ENCODE data around the gene CBR3. TPM values are rescaled to one million over a fixed set of nuclear protein-coding genes. Genes with fewer than 3 reads are reported as not detected.

The CBR3 gene
- total and polyA plus RNA-seq, 2 of the 4 experiments (the other 2 are of a cell fraction): 13.4 to 15.4 TPM

DNA sequence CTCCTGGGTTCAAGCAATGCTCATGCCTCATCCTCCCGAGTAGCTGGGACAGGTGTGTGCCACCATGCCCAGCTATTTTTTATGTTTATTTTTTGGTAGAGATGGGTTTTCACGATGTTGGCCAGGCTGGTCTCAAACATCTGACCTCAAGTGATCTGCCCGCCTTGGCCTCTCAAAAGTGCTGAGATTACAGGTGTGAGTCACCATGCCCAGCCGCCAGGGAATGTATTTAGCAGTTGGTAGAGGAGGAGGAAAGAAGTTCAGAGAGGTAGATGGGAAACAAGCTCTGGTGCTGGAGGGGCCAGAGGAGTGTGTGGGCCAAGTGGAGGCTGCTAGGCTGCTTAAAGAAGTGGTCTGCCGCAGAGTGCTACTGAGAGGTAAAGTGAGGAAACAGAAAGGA lies 27.8 kb downstream of the CBR3 start:
- no peak overlapping the region for H4K5ac ChIP-seq (ENCODE audit: low read depth, low read length)
- no peaks in the 10 kb centered on the region; the same call in 1 of the 2 replicates for H4K20me1 ChIP-seq (ENCODE audit: insufficient read depth, low read length)
- H2AFZ ChIP-seq (replicated peaks; ENCODE audit: low read length, poor library complexity): no peak overlapping the region
- no peaks in the 10 kb centered on the region for H3K27me3 ChIP-seq (ENCODE audit: control insufficient read depth, insufficient read depth, low read length)
- WGBS, 2 experiments (ENCODE audit: extremely low coverage in 2 of 2, insufficient read length in 1 of 2): 95% methylated on average over 3 of the region's 5 CpGs; no CpG with 5 or more reads in 1 of the 2 experiments
- H3K23ac ChIP-seq (ENCODE audit: low read depth, low read length): no peak overlapping the region
- no peaks in the 10 kb centered on the region for H3K9me3 ChIP-seq (ENCODE audit: control insufficient read depth, insufficient read depth, low read length)
- H2AK9ac ChIP-seq (replicated peaks; ENCODE audit: low read depth, low read length, poor library complexity): no peak overlapping the region
- DNase-seq (no peak), ATAC-seq (ENCODE audit: low read depth) (no peak)
- H2AK5ac ChIP-seq (ENCODE audit: low read depth, low read length): no peak overlapping the region
- H2BK15ac ChIP-seq (ENCODE audit: low read depth, low read length): no peak overlapping the region
- in situ Hi-C loops (cut with MboI; ENCODE audit: low sequenced_read_pairs): no loop called here
- no peak overlapping the region; the same call in 1 of the 2 replicates for H3K14ac ChIP-seq (replicated peaks; ENCODE audit: low read depth, low read length)
- POLR2A ChIA-PET (ENCODE audit: unreplicated experiment): no interaction called here
- H3K9me1 ChIP-seq (ENCODE audit: insufficient read depth, low read length): peaks cover 13% of the 10 kb centered on the region
- H3K79me1 ChIP-seq (ENCODE audit: low read depth in 1 of 2, low read length in 2 of 2): peaks cover 42 to 60% of the 10 kb centered on the region in 2 experiments
- dilution Hi-C loops (cut with HindIII; ENCODE audit: low sequenced_read_pairs, unreplicated experiment): no loop called here
- H4K91ac ChIP-seq (ENCODE audit: insufficient read depth, low read depth, low read length): no peak overlapping the region
- H4K8ac ChIP-seq (ENCODE audit: low read depth in 2 of 2, low read length in 2 of 2): no peak overlapping the region
- no peak overlapping the region for H3K4me2 ChIP-seq (ENCODE audit: low read depth, low read length)
- no peak overlapping the region for H3K27ac ChIP-seq (ENCODE audit: insufficient read depth, low read length)
- H2BK120ac ChIP-seq (ENCODE audit: low read depth, low read length): no peak overlapping the region
- H3K9ac ChIP-seq (ENCODE audit: low read depth, low read length): no peak overlapping the region
- H3K56ac ChIP-seq (ENCODE audit: extremely low read depth, insufficient read depth, low read length): no peak overlapping the region
- no peak overlapping the region for H2BK5ac ChIP-seq (ENCODE audit: low read depth, low read length, poor library complexity, severe bottlenecking)
- TF ChIP-seq POLR2A (IDR thresholded peaks at IDR 0.05; ENCODE audit: low read depth, low read length) (no peak), SMC3 (IDR thresholded peaks at IDR 0.05; ENCODE audit: low read depth, low read length) (no peak), RFX5 (IDR thresholded peaks at IDR 0.05; ENCODE audit: low read depth, low read length) (no peak)
- TF ChIP-seq, protein P1, sequence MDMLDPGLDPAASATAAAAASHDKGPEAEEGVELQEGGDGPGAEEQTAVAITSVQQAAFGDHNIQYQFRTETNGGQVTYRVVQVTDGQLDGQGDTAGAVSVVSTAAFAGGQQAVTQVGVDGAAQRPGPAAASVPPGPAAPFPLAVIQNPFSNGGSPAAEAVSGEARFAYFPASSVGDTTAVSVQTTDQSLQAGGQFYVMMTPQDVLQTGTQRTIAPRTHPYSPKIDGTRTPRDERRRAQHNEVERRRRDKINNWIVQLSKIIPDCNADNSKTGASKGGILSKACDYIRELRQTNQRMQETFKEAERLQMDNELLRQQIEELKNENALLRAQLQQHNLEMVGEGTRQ (IDR thresholded peaks at IDR 0.05; ENCODE audit: low read depth, low read length): no peak
- CTCF ChIA-PET: interaction anchor here (1.0 kb wide), 1 partner anchor 12 kb away, joined by 3 read pairs; no protein-coding TSS in a partner anchor
- H2BK20ac ChIP-seq (ENCODE audit: low read depth, low read length): no peak overlapping the region
- BruUV-seq (replicated peaks): no TSS peak
- H3K4me1 ChIP-seq (ENCODE audit: control insufficient read depth, insufficient read depth, low read length): peaks cover 5% of the 10 kb centered on the region
- no peak overlapping the region for H3K4me3 ChIP-seq (ENCODE audit: insufficient read depth, low read depth, low read length)
- no peak overlapping the region for H3K18ac ChIP-seq (ENCODE audit: low read depth, low read length)
- H3K36me3 ChIP-seq (ENCODE audit: control insufficient read depth, insufficient read depth, low read length): peaks cover 1% of the 10 kb centered on the region
- intact Hi-C loops (cut with micrococcal nuclease): no loop called here
- H3K4ac ChIP-seq (ENCODE audit: low read depth, low read length): no peak overlapping the region
